ENCODE results near the gene SPINT2. TPM values are rescaled to one million over a fixed set of nuclear protein-coding genes. Genes with fewer than 3 reads are reported as not detected.

SPINT2 gene
- 1,000 to 10,000 TPM in 2 of 4 donors, 100 to 1,000 TPM in 2; 396 to 1,376 (median 946) TPM for total RNA-seq

- intact Hi-C loops (cut with DNase I; ENCODE audit: low total_unique reads) = no loop called here
- H3K4me1 ChIP-seq = peaks cover 5 to 57% (median 36%) of the 10 kb centered on the region in 4 donors
- TF ChIP-seq POLR2AphosphoS5 (IDR thresholded peaks at IDR 0.05) (peak; percentile 83 to 100 (median 99)), CTCF (IDR thresholded peaks at IDR 0.05) (peak in 1 of 5 experiments; percentile 19), POLR2A (IDR thresholded peaks at IDR 0.05) (peak; percentile 98), EP300 (IDR thresholded peaks at IDR 0.05; ENCODE audit: low read depth) (no peak)
- no peaks in the 10 kb centered on the region for H3K27me3 ChIP-seq
- WGBS, 2 donors (ENCODE audit: low coverage in 1 of 2) = 8 to 29% methylated on average over 6 to 37 of the region's 78 CpGs
- no peak for DNase-seq
- H3K9me3 ChIP-seq = no peaks in the 10 kb centered on the region
- in situ Hi-C loops (cut with MboI; ENCODE audit: low pct_ligation_motif_present in 1 of 4, low pct_unique_long_range_greater_than_20kb in 1 of 4, low sequenced_read_pairs in 3 of 4) = no loop called here
- H3K4me3 ChIP-seq = peak within 1 kb of the TSS; percentile 63 to 81 (median 66)
- H3K27ac ChIP-seq = peak within 1 kb of the TSS; percentile 92 to 98 (median 94)
- H3K36me3 ChIP-seq = no peaks in the 10 kb centered on the region
Measured at GRCh38 chr19:38264486-38265212, at the start of gene SPINT2. TSS of gene SPINT2 (plus strand) at chr19:38264573. CDS start at chr19:38264893, 320 bp downstream.

GRCh38 chr19:38216785-38217641 lies 47.4 kb upstream of the SPINT2 start:
- H3K9me3 ChIP-seq = no peaks in the 10 kb centered on the region
- intact Hi-C loops (cut with DNase I; ENCODE audit: low total_unique reads) = no loop called here
- no peak overlapping the region for H3K4me3 ChIP-seq
- peaks cover 39% of the 10 kb centered on the region for H3K27me3 ChIP-seq
- no peaks in the 10 kb centered on the region for H3K36me3 ChIP-seq
- WGBS, 2 donors (ENCODE audit: low coverage in 1 of 2) = 55% methylated on average over 26 of the region's 26 CpGs; no CpG with 5 or more reads in 1 of the 2 donors
- H3K4me1 ChIP-seq = no peaks in the 10 kb centered on the region
- in situ Hi-C loops (cut with MboI; ENCODE audit: low pct_ligation_motif_present in 1 of 4, low pct_unique_long_range_greater_than_20kb in 1 of 4, low sequenced_read_pairs in 3 of 4) = loop anchor here in 1 of 4 donors (25.0 kb wide), 1 partner anchor 330 kb away; no protein-coding TSS in a partner anchor
- no peak overlapping the region for H3K27ac ChIP-seq
- TF ChIP-seq CTCF (IDR thresholded peaks at IDR 0.05) = no peak
- TF ChIP-seq EP300 (IDR thresholded peaks at IDR 0.05; ENCODE audit: low read depth) = no peak
- no peak for TF ChIP-seq POLR2AphosphoS5 (IDR thresholded peaks at IDR 0.05)
- no peak for TF ChIP-seq POLR2A (IDR thresholded peaks at IDR 0.05)
- DNase-seq = peak; percentile 21

- H3K9me3 ChIP-seq = no peaks in the 10 kb centered on the region
- in situ Hi-C loops (cut with MboI; ENCODE audit: low pct_ligation_motif_present in 1 of 4, low pct_unique_long_range_greater_than_20kb in 1 of 4, low sequenced_read_pairs in 3 of 4) (loop anchor here in 1 of 4 donors (25.0 kb wide), 1 partner anchor 331 kb away; no protein-coding TSS in a partner anchor), intact Hi-C loops (cut with DNase I; ENCODE audit: low total_unique reads) (no loop called here)
- WGBS, 2 donors (ENCODE audit: low coverage in 1 of 2) = 94% methylated on average over 3 of the region's 3 CpGs; no CpG with 5 or more reads in 1 of the 2 donors
- H3K4me3 ChIP-seq = no peak overlapping the region
- no peak for DNase-seq
- peaks cover 0 to 3% (median 0%) of the 10 kb centered on the region in 4 donors for H3K4me1 ChIP-seq
- H3K27me3 ChIP-seq = peaks cover 43% of the 10 kb centered on the region
- H3K36me3 ChIP-seq = no peaks in the 10 kb centered on the region
- no peak for TF ChIP-seq POLR2A (IDR thresholded peaks at IDR 0.05)
- no peak for TF ChIP-seq EP300 (IDR thresholded peaks at IDR 0.05; ENCODE audit: low read depth)
- TF ChIP-seq POLR2AphosphoS5 (IDR thresholded peaks at IDR 0.05) = no peak
- no peak for TF ChIP-seq CTCF (IDR thresholded peaks at IDR 0.05)
- no peak overlapping the region for H3K27ac ChIP-seq
Measured at GRCh38 chr19:38218204-38218603, 46.2 kb upstream of the SPINT2 start.

- Histone ChIP-seq H3K9me3 (no peaks in the 10 kb centered on the region), H3K36me3 (no peaks in the 10 kb centered on the region), H3K4me3 (no peak overlapping the region), H3K27me3 (peaks cover 47% of the 10 kb centered on the region), H3K27ac (no peak overlapping the region), H3K4me1 (peaks cover 6 to 9% (median 7%) of the 10 kb centered on the region in 4 donors)
- no peak for DNase-seq
- intact Hi-C loops (cut with DNase I; ENCODE audit: low total_unique reads) (no loop called here), in situ Hi-C loops (cut with MboI; ENCODE audit: low pct_ligation_motif_present in 1 of 4, low pct_unique_long_range_greater_than_20kb in 1 of 4, low sequenced_read_pairs in 3 of 4) (loop anchor here in 1 of 4 donors (25.0 kb wide), 1 partner anchor 332 kb away; no protein-coding TSS in a partner anchor)
- no peak for TF ChIP-seq CTCF (IDR thresholded peaks at IDR 0.05)
- TF ChIP-seq POLR2AphosphoS5 (IDR thresholded peaks at IDR 0.05) = no peak
- TF ChIP-seq POLR2A (IDR thresholded peaks at IDR 0.05) = no peak
- TF ChIP-seq EP300 (IDR thresholded peaks at IDR 0.05; ENCODE audit: low read depth) = no peak
- 86% methylated on average over 10 of the region's 10 CpGs; no CpG with 5 or more reads in 1 of the 2 donors for WGBS, 2 donors (ENCODE audit: low coverage in 1 of 2)
Measured at GRCh38 chr19:38219221-38219620, 45.2 kb upstream of the SPINT2 start.
